GM23248 (cell line): ENCODE results near the gene CAST. TPM values are rescaled to one million over a fixed set of nuclear protein-coding genes. Genes with fewer than 3 reads are reported as not detected.

ENCODE experiments used
- DNase-seq: peaks from one replicate; pipeline ENCODE4 v3.0.0-alpha.2; 2015
- H2AFZ ChIP-seq: fragments of 200-600 bp; sonication (generic); 2 replicates; pipeline ENCODE4 v1.6.1; 2016; ENCODE audit warnings: antibody characterized with exemption
- H3F3A ChIP-seq: fragments of 200-600 bp; sonication (generic); 2 replicates; pipeline ENCODE4 v1.6.1; 2016; ENCODE audit warnings: mild to moderate bottlenecking, antibody characterized with exemption, mixed run types; ENCODE audit not compliant: insufficient read depth
- H3K27ac ChIP-seq: fragments of 200-600 bp; sonication (generic); 2 replicates; pipeline ENCODE4 v1.5.1; 2016; ENCODE audit warnings: mild to moderate bottlenecking
- H3K27me3 ChIP-seq: fragments of 200-600 bp; sonication (generic); replicated peaks from 2 replicates; pipeline ENCODE4 v1.6.1; 2016; ENCODE audit warnings: mild to moderate bottlenecking; ENCODE audit not compliant: insufficient read depth
- H3K36me3 ChIP-seq: fragments of 200-600 bp; sonication (generic); 2 replicates; pipeline ENCODE4 v1.6.1; 2016; ENCODE audit warnings: low read depth, mild to moderate bottlenecking
- H3K4me1 ChIP-seq: fragments of 200-600 bp; sonication (generic); 2 replicates; pipeline ENCODE4 v1.6.1; 2016; ENCODE audit warnings: mild to moderate bottlenecking; ENCODE audit not compliant: insufficient read depth
- H3K4me2 ChIP-seq: fragments of 200-600 bp; sonication (generic); one replicate; pipeline ENCODE4 v1.6.1; 2016; ENCODE audit warnings: mild to moderate bottlenecking; ENCODE audit not compliant: unreplicated experiment
- H3K4me3 ChIP-seq: fragments of 200-600 bp; sonication (generic); 2 replicates; pipeline ENCODE4 v1.5.1; 2016; ENCODE audit warnings: mild to moderate bottlenecking
- H3K79me2 ChIP-seq: fragments of 200-600 bp; sonication (generic); 2 replicates; pipeline ENCODE4 v1.6.1; 2016; ENCODE audit warnings: mild to moderate bottlenecking; ENCODE audit not compliant: insufficient read depth
- H3K9ac ChIP-seq: fragments of 200-600 bp; sonication (generic); 2 replicates; pipeline ENCODE4 v1.6.1; 2016; ENCODE audit warnings: mild to moderate bottlenecking
- H3K9me2 ChIP-seq: fragments of 200-600 bp; sonication (generic); 2 replicates; pipeline ENCODE4 v1.6.1; 2016; ENCODE audit warnings: mixed run types, mild to moderate bottlenecking, moderate library complexity; ENCODE audit not compliant: insufficient read depth
- H3K9me3 ChIP-seq: fragments of 200-600 bp; sonication (generic); one replicate; pipeline ENCODE4 v1.6.1; 2017; ENCODE audit warnings: low read depth
- H4K20me1 ChIP-seq: fragments of 200-600 bp; sonication (generic); 2 replicates; pipeline ENCODE4 v1.6.0; 2016; ENCODE audit not compliant: insufficient read depth
- EZH2 ChIP-seq: fragments of 200-600 bp; sonication (generic); IDR thresholded peaks from 2 replicates; pipeline ENCODE4 v1.6.1; 2018; ENCODE audit warnings: antibody characterized with exemption, mild to moderate bottlenecking; ENCODE audit not compliant: insufficient read depth, poor library complexity, severe bottlenecking
- EZH2phosphoT487 ChIP-seq: fragments of 200-600 bp; sonication (generic); IDR thresholded peaks from 2 replicates; pipeline ENCODE4 v1.6.1; 2018; ENCODE audit warnings: antibody characterized with exemption, moderate library complexity, mild to moderate bottlenecking, low read depth; ENCODE audit not compliant: insufficient read depth
- WGBS, 2 experiments: methylation state at CpG; one replicate each; pipeline ENCODE4 v1.1.6; 2015 to 2017; ENCODE audit warnings: low lambda C conversion rate in 2 of 2, low coverage in 1 of 2; ENCODE audit errors: missing lambda C conversion rate in 2 of 2; 5-methylcytosine and 5-hydroxymethylcytosine counted together
- in situ Hi-C: fragments of 300-500 bp; cut with MboI; formaldehyde crosslinking; loops from 2 replicates; pipeline ENCODE4 v1.15.0; 2020
- polyA plus RNA-seq: library from polyadenylated mRNA; unstranded; fragments of >200 nt; fragmentation: Nextera tagmentation; extraction: Ambion mirVana; gene quantifications from 2 replicates; pipeline ENCODE4 v1.2.1, GENCODE V29; 2016
- total RNA-seq: library from RNA; depleted of rRNA; stranded (reverse); fragments of >200 nt; shearing (Covaris generic); gene quantifications from 2 replicates; pipeline ENCODE4 v1.2.3, GENCODE V29; 2014

Gene CAST
- total and polyA plus RNA-seq, 2 experiments from 2014 or later, result 179 to 196 TPM

GRCh38 chr5:96642281-96642640 lies 19.9 kb upstream of the CAST start:
- H3K9me2 ChIP-seq, result no peaks in the 10 kb centered on the region
- 78 to 95% methylated on average over 2 of the region's 2 CpGs for WGBS, 2 experiments
- H3K4me1 ChIP-seq, result peaks cover 6% of the 10 kb centered on the region; the same call in 1 of the 2 replicates
- in situ Hi-C loops, result no loop called here
- no peaks in the 10 kb centered on the region for H3K27me3 ChIP-seq
- no peak for DNase-seq
- no peaks in the 10 kb centered on the region for H3K79me2 ChIP-seq
- no peak overlapping the region for H3K4me2 ChIP-seq
- no peak overlapping the region for H2AFZ ChIP-seq
- no peak for TF ChIP-seq EZH2phosphoT487
- no peak for TF ChIP-seq EZH2
- H3F3A ChIP-seq, result no peaks in the 10 kb centered on the region
- no peak overlapping the region for H3K9ac ChIP-seq
- no peaks in the 10 kb centered on the region for H3K36me3 ChIP-seq
- no peak overlapping the region for H3K27ac ChIP-seq
- H3K9me3 ChIP-seq, result no peaks in the 10 kb centered on the region
- no peak overlapping the region for H3K4me3 ChIP-seq
- H4K20me1 ChIP-seq, result no peaks in the 10 kb centered on the region

GRCh38 chr5:96645091-96645490 lies 17.1 kb upstream of the CAST start:
- H3K4me2 ChIP-seq, result no peak overlapping the region
- in situ Hi-C loops, result no loop called here
- no peak overlapping the region for H2AFZ ChIP-seq
- peaks cover 15% of the 10 kb centered on the region for H3F3A ChIP-seq
- 89 to 93% methylated on average over 7 of the region's 7 CpGs for WGBS, 2 experiments
- TF ChIP-seq EZH2phosphoT487 (no peak), EZH2 (no peak)
- no peaks in the 10 kb centered on the region for H3K9me3 ChIP-seq
- peaks cover 14% of the 10 kb centered on the region for H3K4me1 ChIP-seq
- H3K36me3 ChIP-seq, result no peaks in the 10 kb centered on the region
- no peaks in the 10 kb centered on the region for H3K79me2 ChIP-seq
- no peak overlapping the region for H3K27ac ChIP-seq
- H4K20me1 ChIP-seq, result no peaks in the 10 kb centered on the region
- no peak overlapping the region for H3K4me3 ChIP-seq
- H3K9ac ChIP-seq, result no peak overlapping the region
- no peaks in the 10 kb centered on the region for H3K27me3 ChIP-seq
- no peaks in the 10 kb centered on the region for H3K9me2 ChIP-seq
- no peak for DNase-seq

- Histone ChIP-seq H3F3A (peaks cover 18% of the 10 kb centered on the region), H4K20me1 (no peaks in the 10 kb centered on the region), H3K27ac (no peak overlapping the region), H3K4me2 (no peak overlapping the region), H3K9ac (no peak overlapping the region), H3K4me3 (no peak overlapping the region), H3K79me2 (no peaks in the 10 kb centered on the region), H3K9me2 (no peaks in the 10 kb centered on the region), H3K27me3 (no peaks in the 10 kb centered on the region), H3K9me3 (no peaks in the 10 kb centered on the region), H3K36me3 (no peaks in the 10 kb centered on the region), H2AFZ (no peak overlapping the region), H3K4me1 (peaks cover 19% of the 10 kb centered on the region)
- in situ Hi-C loops, result no loop called here
- DNase-seq, result no peak
- TF ChIP-seq EZH2 (no peak), EZH2phosphoT487 (no peak)
Observed at GRCh38 chr5:96648023-96648422, 14.2 kb upstream of the CAST start.

- no peaks in the 10 kb centered on the region; the same call in 1 of the 2 replicates for H3K9me2 ChIP-seq
- no peaks in the 10 kb centered on the region for H4K20me1 ChIP-seq
- H3K4me2 ChIP-seq, result no peak overlapping the region
- no peak overlapping the region for H3K27ac ChIP-seq
- no peaks in the 10 kb centered on the region for H3K9me3 ChIP-seq
- H3K4me3 ChIP-seq, result no peak overlapping the region
- no peak overlapping the region for H2AFZ ChIP-seq
- 34 to 38% methylated on average over 4 of the region's 4 CpGs for WGBS, 2 experiments
- H3K9ac ChIP-seq, result no peak overlapping the region
- peaks cover 18% of the 10 kb centered on the region for H3F3A ChIP-seq
- peaks cover 25% of the 10 kb centered on the region for H3K4me1 ChIP-seq
- TF ChIP-seq EZH2 (no peak), EZH2phosphoT487 (no peak)
- DNase-seq, result peak; percentile 55
- H3K36me3 ChIP-seq, result no peaks in the 10 kb centered on the region
- H3K27me3 ChIP-seq, result no peaks in the 10 kb centered on the region
- no peaks in the 10 kb centered on the region for H3K79me2 ChIP-seq
- in situ Hi-C loops, result no loop called here
Observed at GRCh38 chr5:96648593-96648992, 13.6 kb upstream of the CAST start.

GRCh38 chr5:96649251-96649662 lies 12.9 kb upstream of the CAST start:
- no peaks in the 10 kb centered on the region for H3K9me3 ChIP-seq
- no peaks in the 10 kb centered on the region for H3K36me3 ChIP-seq
- TF ChIP-seq EZH2, result no peak
- no peak for TF ChIP-seq EZH2phosphoT487
- no peaks in the 10 kb centered on the region for H3K27me3 ChIP-seq
- H3F3A ChIP-seq, result peaks cover 18% of the 10 kb centered on the region
- no peak for DNase-seq
- H3K79me2 ChIP-seq, result no peaks in the 10 kb centered on the region
- no peaks in the 10 kb centered on the region for H4K20me1 ChIP-seq
- H3K4me3 ChIP-seq, result no peak overlapping the region
- H3K4me2 ChIP-seq, result no peak overlapping the region
- no peak overlapping the region for H3K9ac ChIP-seq
- in situ Hi-C loops, result no loop called here
- H3K27ac ChIP-seq, result no peak overlapping the region
- WGBS, 2 experiments, result 38 to 52% methylated on average over 3 of the region's 3 CpGs
- no peaks in the 10 kb centered on the region; the same call in 1 of the 2 replicates for H3K9me2 ChIP-seq
- H3K4me1 ChIP-seq, result peaks cover 27% of the 10 kb centered on the region
- H2AFZ ChIP-seq, result no peak overlapping the region
